Nephron (organoid): ENCODE data around the gene OPN3.

Experiments
- H3K27ac Mint-ChIP-seq, 3 experiments: 2 replicates each; pipeline ENCODE4 v1.8.0; 2020; ENCODE audit warnings: mixed read lengths in 3 of 3, mild to moderate bottlenecking in 2 of 3, moderate library complexity in 1 of 3
- H3K27me3 Mint-ChIP-seq: 2 replicates; pipeline ENCODE4 v1.8.0; 2021; ENCODE audit warnings: low read depth, mild to moderate bottlenecking, moderate library complexity, mixed read lengths
- H3K36me3 Mint-ChIP-seq: 2 replicates; pipeline ENCODE4 v1.8.0; 2020; ENCODE audit warnings: low read depth, mixed read lengths
- H3K4me1 Mint-ChIP-seq: 2 replicates; pipeline ENCODE4 v1.8.0; 2020; ENCODE audit warnings: mixed read lengths
- H3K4me3 Mint-ChIP-seq, 3 experiments: 2 replicates each; pipeline ENCODE4 v1.8.0; 2020; ENCODE audit warnings: mild to moderate bottlenecking in 3 of 3, mixed read lengths in 3 of 3, moderate library complexity in 2 of 3
- H3K9me3 Mint-ChIP-seq: 2 replicates; pipeline ENCODE4 v1.8.0; 2020; ENCODE audit warnings: mixed read lengths
- CTCF ChIP-seq, 3 experiments: fragments of 200-600 bp; sonication (generic); IDR thresholded peaks; one replicate each; pipeline ENCODE4 v1.5.0; 2021; ENCODE audit warnings: antibody characterized with exemption in 3 of 3; ENCODE audit not compliant: unreplicated experiment in 3 of 3

Gene OPN3

GRCh38 chr1:241652012-241652411, 11.8 kb upstream of the OPN3 start, which contains the start of gene WDR64:
Gene WDR64, plus strand, starts transcription at chr1:241652281. Its CDS starts 204 bp downstream, at chr1:241652485.
- H3K9me3 Mint-ChIP-seq, result peaks cover 2% of the 10 kb centered on the region
- no peak within 1 kb of the TSS for H3K4me3 Mint-ChIP-seq
- H3K27me3 Mint-ChIP-seq, result no peaks in the 10 kb centered on the region
- TF ChIP-seq CTCF (IDR thresholded peaks at IDR 0.05; ENCODE audit: unreplicated experiment in 3 of 3), result no peak
- peaks cover 9% of the 10 kb centered on the region for H3K4me1 Mint-ChIP-seq
- H3K36me3 Mint-ChIP-seq, result no peaks in the 10 kb centered on the region
- no peak within 1 kb of the TSS for H3K27ac Mint-ChIP-seq

- peaks cover 5% of the 10 kb centered on the region for H3K9me3 Mint-ChIP-seq
- no peak overlapping the region for H3K4me3 Mint-ChIP-seq
- H3K27me3 Mint-ChIP-seq, result no peaks in the 10 kb centered on the region
- no peak overlapping the region for H3K27ac Mint-ChIP-seq
- no peaks in the 10 kb centered on the region for H3K36me3 Mint-ChIP-seq
- H3K4me1 Mint-ChIP-seq, result no peaks in the 10 kb centered on the region
- no peak for TF ChIP-seq CTCF (IDR thresholded peaks at IDR 0.05; ENCODE audit: unreplicated experiment in 3 of 3)
Observed at GRCh38 chr1:241648159-241648558, 8.0 kb upstream of the OPN3 start.

- no peak for TF ChIP-seq CTCF (IDR thresholded peaks at IDR 0.05; ENCODE audit: unreplicated experiment in 3 of 3)
- no peak overlapping the region for H3K27ac Mint-ChIP-seq
Observed at GRCh38 chr1:241647658-241648057, 7.5 kb upstream of the OPN3 start.

GRCh38 chr1:241646201-241646600, 6.0 kb upstream of the OPN3 start:
- TF ChIP-seq CTCF (IDR thresholded peaks at IDR 0.05; ENCODE audit: unreplicated experiment in 3 of 3), result no peak
- no peaks in the 10 kb centered on the region for H3K4me1 Mint-ChIP-seq
- no peak overlapping the region for H3K4me3 Mint-ChIP-seq
- H3K36me3 Mint-ChIP-seq, result no peaks in the 10 kb centered on the region
- no peaks in the 10 kb centered on the region for H3K27me3 Mint-ChIP-seq
- no peak overlapping the region for H3K27ac Mint-ChIP-seq
- H3K9me3 Mint-ChIP-seq, result peaks cover 11% of the 10 kb centered on the region

More at GRCh38 chr1:241647658-241648057, 7.5 kb upstream of the OPN3 start:
- Mint-ChIP-seq H3K4me3 (no peak overlapping the region), H3K27me3 (no peaks in the 10 kb centered on the region), H3K4me1 (no peaks in the 10 kb centered on the region), H3K36me3 (no peaks in the 10 kb centered on the region), H3K9me3 (peaks cover 6% of the 10 kb centered on the region)

- Mint-ChIP-seq H3K36me3 (no peaks in the 10 kb centered on the region), H3K4me1 (peaks cover 4% of the 10 kb centered on the region), H3K9me3 (peaks cover 13% of the 10 kb centered on the region), H3K27me3 (no peaks in the 10 kb centered on the region), H3K4me3 (no peak overlapping the region), H3K27ac (no peak overlapping the region)
- no peak for TF ChIP-seq CTCF (IDR thresholded peaks at IDR 0.05; ENCODE audit: unreplicated experiment in 3 of 3)
Observed at GRCh38 chr1:241645199-241645598, 5.0 kb upstream of the OPN3 start.

- peaks cover 5% of the 10 kb centered on the region for H3K4me1 Mint-ChIP-seq
- TF ChIP-seq CTCF (IDR thresholded peaks at IDR 0.05; ENCODE audit: unreplicated experiment in 3 of 3), result no peak
- H3K9me3 Mint-ChIP-seq, result peaks cover 13% of the 10 kb centered on the region
- no peaks in the 10 kb centered on the region for H3K36me3 Mint-ChIP-seq
- H3K27me3 Mint-ChIP-seq, result no peaks in the 10 kb centered on the region
- no peak overlapping the region for H3K4me3 Mint-ChIP-seq
- no peak overlapping the region for H3K27ac Mint-ChIP-seq
Observed at GRCh38 chr1:241644259-241644658, 4.1 kb upstream of the OPN3 start.
